Stimulated activated CD8-positive, alpha-beta memory T cell treated with anti-CD3 and anti-CD28 coated beads, Interleukin-4, amount 100 ng/mL, for 48 hours (primary cell): ENCODE results near the gene KIAA1549.
A peak's percentile ranks its signal among the peaks of the same experiment; 100 is the strongest.
"Not testable (repeated sequence)": the region's sequence is repeated elsewhere in the genome, so short reads cannot be mapped to it uniquely, and the experiment has no call there.

Experiments used
- DNase-seq: peaks from one replicate; pipeline ENCODE4 v3.0.0-alpha.2; 2020

KIAA1549 gene

GRCh38 chr7:138981332-138982203, at the start of gene KIAA1549:
Gene KIAA1549, minus strand, starts transcription at chr7:138981389. Its CDS starts 120 bp downstream, at chr7:138981269.
- peak; percentile 66 for DNase-seq

- DNase-seq, result no peak
Observed at GRCh38 chr7:139029353-139029752, 48.2 kb upstream of the KIAA1549 start.

- no peak for DNase-seq
Observed at GRCh38 chr7:139026551-139026950, 45.4 kb upstream of the KIAA1549 start.

GRCh38 chr7:139025861-139026260, 44.7 kb upstream of the KIAA1549 start:
- DNase-seq, result not testable (repeated sequence)

GRCh38 chr7:139023076-139023475, 41.9 kb upstream of the KIAA1549 start:
- no peak for DNase-seq

- DNase-seq, result no peak
Observed at GRCh38 chr7:139022286-139022685, 41.1 kb upstream of the KIAA1549 start.

GRCh38 chr7:139018910-139019309, 37.7 kb upstream of the KIAA1549 start:
- DNase-seq, result no peak

- peak; percentile 73 for DNase-seq
Observed at GRCh38 chr7:139016931-139017511, 35.8 kb upstream of the KIAA1549 start.

- no peak for DNase-seq
Observed at GRCh38 chr7:139011373-139011772, 30.2 kb upstream of the KIAA1549 start.

- DNase-seq, result no peak
Observed at GRCh38 chr7:139004321-139005090, 23.3 kb upstream of the KIAA1549 start.

- DNase-seq, result no peak
Observed at GRCh38 chr7:138999414-138999813, 18.2 kb upstream of the KIAA1549 start.

- DNase-seq, result no peak
Observed at GRCh38 chr7:138992052-138992531, 10.9 kb upstream of the KIAA1549 start.

- no peak for DNase-seq
Observed at GRCh38 chr7:138987686-138988085, 6.5 kb upstream of the KIAA1549 start.

GRCh38 chr7:138982204-138982623, 1.0 kb upstream of the KIAA1549 start:
- no peak for DNase-seq

- peak; percentile 33 for DNase-seq
Observed at GRCh38 chr7:138980563-138981291, 462 bp downstream of the KIAA1549 start.

GRCh38 chr7:138979988-138980562, 1.1 kb downstream of the KIAA1549 start:
- no peak for DNase-seq

GRCh38 chr7:138979226-138979979, 1.8 kb downstream of the KIAA1549 start:
- no peak for DNase-seq

- DNase-seq, result no peak
Observed at GRCh38 chr7:138978541-138979184, 2.5 kb downstream of the KIAA1549 start.

- DNase-seq, result not testable (repeated sequence)
Observed at GRCh38 chr7:138976161-138976560, 5.0 kb downstream of the KIAA1549 start.

- DNase-seq, result no peak
Observed at GRCh38 chr7:138975343-138976104, 5.7 kb downstream of the KIAA1549 start.
